HepG2 (cell line): Measurements from ENCODE around the gene BPIFB2. TPM values are rescaled to one million over a fixed set of nuclear protein-coding genes. Genes with fewer than 3 reads are reported as not detected.

Experiments used
- AGO2 ChIP-seq: fragments of 200-400 bp; formaldehyde crosslinking; optimal IDR thresholded peaks from 2 replicates; pipeline ENCODE3; 2017; ENCODE audit warnings: mild to moderate bottlenecking, low read depth, low read length, moderate library complexity
- ARNT ChIP-seq: fragments of 450-650 bp; IDR thresholded peaks from 2 replicates; pipeline ENCODE4 v1.6.1; 2017
- CREBL2 ChIP-seq: sonication (generic); formaldehyde crosslinking; IDR thresholded peaks from 2 replicates; pipeline ENCODE4 v1.8.1; 2023; ENCODE audit warnings: missing genetic modification reagents, mild to moderate bottlenecking, borderline replicate concordance
- GTF3A ChIP-seq: sonication (generic); formaldehyde crosslinking; conservative IDR thresholded peaks from 2 replicates; pipeline ENCODE4 v1.4.0; 2020; ENCODE audit warnings: mild to moderate bottlenecking, missing genetic modification reagents
- KDM1A ChIP-seq: IDR thresholded peaks from 2 replicates; pipeline ENCODE4 v1.6.1; 2016; ENCODE audit warnings: missing compliant biosample characterization
- MAFG ChIP-seq: sonication (generic); formaldehyde crosslinking; IDR thresholded peaks from 2 replicates; pipeline ENCODE4 v1.5.1; 2020; ENCODE audit warnings: mild to moderate bottlenecking, missing genetic modification reagents
- MTERF4 ChIP-seq: sonication (generic); formaldehyde crosslinking; IDR thresholded peaks from 2 replicates; pipeline ENCODE4 v1.8.0; 2023; ENCODE audit warnings: mild to moderate bottlenecking, missing genetic modification reagents
- SRSF1 ChIP-seq: fragments of 200-400 bp; formaldehyde crosslinking; optimal IDR thresholded peaks from 2 replicates; pipeline ENCODE3; 2017; ENCODE audit warnings: mild to moderate bottlenecking, low read depth, low read length, moderate library complexity
- ZBTB40 ChIP-seq, 2 experiments: fragments of 450-650 bp in 1 of 2; sonication (generic) in 1 of 2; formaldehyde crosslinking in 1 of 2; IDR thresholded peaks; 2 replicates each; pipeline versions ENCODE4 v1.6.1 to v1.8.0; 2016 to 2022; ENCODE audit warnings: antibody characterized with exemption in 1 of 2, mild to moderate bottlenecking in 1 of 2, missing genetic modification reagents in 1 of 2
- ZBTB49 ChIP-seq: sonication (generic); formaldehyde crosslinking; IDR thresholded peaks from 2 replicates; pipeline ENCODE4 v1.4.0; 2020; ENCODE audit warnings: missing genetic modification reagents, borderline replicate concordance
- ZNF12 ChIP-seq: sonication (generic); formaldehyde crosslinking; IDR thresholded peaks from 2 replicates; pipeline ENCODE4 v1.5.0; 2020; ENCODE audit warnings: missing genetic modification reagents
- ZNF276 ChIP-seq: sonication (generic); formaldehyde crosslinking; IDR thresholded peaks from 2 replicates; pipeline ENCODE4 v1.4.0; 2020; ENCODE audit warnings: mild to moderate bottlenecking, low read depth, missing genetic modification reagents
- ZNF768 ChIP-seq: sonication (generic); formaldehyde crosslinking; IDR thresholded peaks from 2 replicates; pipeline ENCODE4 v1.4.0; 2020; ENCODE audit warnings: missing genetic modification reagents
- ZNF891 ChIP-seq: sonication (generic); formaldehyde crosslinking; IDR thresholded peaks from 2 replicates; pipeline ENCODE4 v1.5.0; 2020; ENCODE audit warnings: mild to moderate bottlenecking, missing genetic modification reagents
- polyA plus RNA-seq, 8 experiments: library from polyadenylated mRNA; depleted of rRNA in 3 of 8; stranded (reverse) in 7 of 8; unstranded in 1 of 8; fragments of >200 nt; fragmentation: Illumina TruSeq in 4 of 8; extraction: Trizol in 4 of 8; gene quantifications; 2 replicates each; pipeline versions ENCODE4 v1.2.1 to v1.2.3, GENCODE V29; 2011 to 2016; ENCODE audit warnings: low read depth in 4 of 8, missing spikeins in 1 of 8, mixed read lengths in 1 of 8; ENCODE audit not compliant: insufficient read depth in 1 of 8
- total RNA-seq, 5 experiments: library from RNA; depleted of rRNA; stranded (reverse); fragments of >200 nt; fragmentation: Illumina TruSeq; extraction: Trizol; gene quantifications; 2 replicates each; pipeline ENCODE4 v1.2.3, GENCODE V29; 2016; ENCODE audit warnings: low read depth in 1 of 5

Gene BPIFB2
- total and polyA plus RNA-seq, 2 of the 13 experiments (the other 11 are each of a cell fraction or from before 2014, with no cell fraction given): 54.5 to 902 TPM

- TF ChIP-seq ZBTB40 (IDR thresholded peaks at IDR 0.05) (no peak), ZBTB40 (CRISPR knock-in tag; IDR thresholded peaks at IDR 0.05) (no peak), AGO2 (no peak), ZNF891 (CRISPR knock-in tag) (no peak), ZNF12 (CRISPR knock-in tag) (0 out of 2 replicates have a peak, but pooled peaks have one; percentile 6), MTERF4 (CRISPR knock-in tag) (peak; percentile 70; the same call in 1 of the 2 replicates), KDM1A (CRISPR knock-in tag) (peak; percentile 37; the same call in 1 of the 2 replicates), ZNF276 (CRISPR knock-in tag) (0 out of 2 replicates have a peak, but pooled peaks have one; percentile 6), SRSF1 (no peak), GTF3A (CRISPR knock-in tag) (no peak), MAFG (no peak), ZBTB49 (CRISPR knock-in tag) (0 out of 2 replicates have a peak, but pooled peaks have one; percentile 6), CREBL2 (CRISPR knock-in tag) (0 out of 2 replicates have a peak, but pooled peaks have one; percentile 47), ARNT (0 out of 2 replicates have a peak, but pooled peaks have one; percentile 20), ZNF768 (CRISPR knock-in tag) (no peak)
Observed at GRCh38 chr20:33006776-33007375, 628 bp upstream of the BPIFB2 start (continued).
